IMR-90 (cell line): Measurements from ENCODE around the gene ABCA4. TPM values are rescaled to one million over a fixed set of nuclear protein-coding genes. Genes with fewer than 3 reads are reported as not detected.

ENCODE experiments used
- ATAC-seq: fragments of 200-7000 bp; cut with Tn5 transposase; 2 replicates; pipeline ENCODE4 v1.9.1; 2020; ENCODE audit warnings: low read depth, mild to moderate bottlenecking, moderate library complexity
- BruUV-seq: library from RNA; stranded (reverse); fragments of 400-500 nt; replicated peaks from 2 replicates; lab custom pipeline; 2021; lab: Mats Ljungman, UMichigan
- CTCF ChIA-PET: fragments of 300-600 bp; formaldehyde crosslinking; extraction: SDS; loops from one replicate; lab custom pipeline; 2021; ENCODE audit warnings: antibody characterized with exemption; lab: Yijun Ruan, JAX
- POLR2A ChIA-PET: fragments of 300-600 bp; sonication (Branson Sonifier 250); formaldehyde crosslinking; loops from one replicate; lab custom pipeline; 2022; ENCODE audit warnings: antibody characterized with exemption; ENCODE audit not compliant: unreplicated experiment; lab: Charles Lee
- DNase-seq: peaks from one replicate; pipeline ENCODE4 v3.0.0; 2013
- H2AFZ ChIP-seq: replicated peaks from 2 replicates; pipeline ENCODE3; 2013; ENCODE audit warnings: low read length, mild to moderate bottlenecking; ENCODE audit not compliant: poor library complexity
- H2AK5ac ChIP-seq: 2 replicates; pipeline ENCODE4 v1.6.1; 2013; ENCODE audit warnings: low read depth, low read length, inconsistent platforms
- H2AK9ac ChIP-seq: replicated peaks from 2 replicates; pipeline ENCODE3; 2013; ENCODE audit warnings: mild to moderate bottlenecking, low read depth, low read length, moderate library complexity; ENCODE audit not compliant: poor library complexity
- H2BK120ac ChIP-seq: 2 replicates; pipeline ENCODE4 v1.6.1; 2013; ENCODE audit warnings: low read depth, low read length, inconsistent platforms
- H2BK15ac ChIP-seq: 3 replicates; pipeline ENCODE4 v1.6.1; 2013; ENCODE audit warnings: low read depth, low read length, inconsistent platforms
- H2BK20ac ChIP-seq: 2 replicates; pipeline ENCODE4 v1.6.1; 2013; ENCODE audit warnings: low read depth, mild to moderate bottlenecking, inconsistent platforms, low read length, moderate library complexity
- H2BK5ac ChIP-seq: 2 replicates; pipeline ENCODE4 v1.6.1; 2013; ENCODE audit warnings: mild to moderate bottlenecking, low read depth, low read length, inconsistent platforms; ENCODE audit not compliant: poor library complexity, severe bottlenecking
- H3K14ac ChIP-seq: replicated peaks from 2 replicates; pipeline ENCODE4 v1.6.1; 2013; ENCODE audit warnings: low read depth, low read length, inconsistent platforms
- H3K18ac ChIP-seq: 2 replicates; pipeline ENCODE4 v1.6.1; 2013; ENCODE audit warnings: low read depth, low read length, control low read depth
- H3K23ac ChIP-seq: 2 replicates; pipeline ENCODE4 v1.6.1; 2013; ENCODE audit warnings: low read depth, low read length, inconsistent platforms
- H3K27ac ChIP-seq: 2 replicates; pipeline ENCODE4 v1.5.1; 2013; ENCODE audit warnings: mild to moderate bottlenecking, control low read depth, low read length; ENCODE audit not compliant: insufficient read depth
- H3K27me3 ChIP-seq: 2 replicates; pipeline ENCODE4 v1.6.1; 2013; ENCODE audit warnings: low read length; ENCODE audit not compliant: control insufficient read depth, insufficient read depth
- H3K36me3 ChIP-seq: 2 replicates; pipeline ENCODE4 v1.6.1; 2013; ENCODE audit warnings: low read length, mixed read lengths; ENCODE audit not compliant: control insufficient read depth, insufficient read depth
- H3K4ac ChIP-seq: 2 replicates; pipeline ENCODE4 v1.6.1; 2013; ENCODE audit warnings: low read depth, low read length, inconsistent platforms
- H3K4me1 ChIP-seq: 2 replicates; pipeline ENCODE4 v1.6.1; 2013; ENCODE audit warnings: low read length, mixed read lengths; ENCODE audit not compliant: control insufficient read depth, insufficient read depth
- H3K4me2 ChIP-seq: 2 replicates; pipeline ENCODE4 v1.6.1; 2013; ENCODE audit warnings: low read depth, mild to moderate bottlenecking, control low read depth, low read length, moderate library complexity
- H3K4me3 ChIP-seq: 2 replicates; pipeline ENCODE4 v1.5.1; 2013; ENCODE audit warnings: low read depth, mild to moderate bottlenecking, control low read depth, low read length, moderate library complexity; ENCODE audit not compliant: insufficient read depth
- H3K56ac ChIP-seq: 2 replicates; pipeline ENCODE4 v1.6.1; 2013; ENCODE audit warnings: low read length, inconsistent platforms; ENCODE audit not compliant: insufficient read depth; ENCODE audit errors: extremely low read depth
- H3K79me1 ChIP-seq, 2 experiments: 2 replicates each; pipeline ENCODE4 v1.6.1; 2013; ENCODE audit warnings: low read length in 2 of 2, inconsistent platforms in 1 of 2, low read depth in 1 of 2
- H3K9ac ChIP-seq: 2 replicates; pipeline ENCODE4 v1.6.1; 2013; ENCODE audit warnings: low read depth, low read length, control low read depth
- H3K9me1 ChIP-seq: 2 replicates; pipeline ENCODE4 v1.6.1; 2013; ENCODE audit warnings: low read length, inconsistent platforms; ENCODE audit not compliant: insufficient read depth
- H3K9me3 ChIP-seq: 2 replicates; pipeline ENCODE4 v1.6.1; 2013; ENCODE audit warnings: low read length; ENCODE audit not compliant: control insufficient read depth, insufficient read depth
- H4K20me1 ChIP-seq: 2 replicates; pipeline ENCODE4 v1.6.1; 2013; ENCODE audit warnings: low read length, inconsistent platforms; ENCODE audit not compliant: insufficient read depth
- H4K5ac ChIP-seq: 2 replicates; pipeline ENCODE4 v1.6.1; 2013; ENCODE audit warnings: mild to moderate bottlenecking, low read depth, low read length, control low read depth
- H4K8ac ChIP-seq, 2 experiments: 2 replicates each; pipeline ENCODE4 v1.6.1; 2013; ENCODE audit warnings: low read depth in 2 of 2, low read length in 2 of 2, control low read depth in 1 of 2, inconsistent platforms in 1 of 2
- H4K91ac ChIP-seq: 2 replicates; pipeline ENCODE4 v1.6.1; 2013; ENCODE audit warnings: low read depth, low read length, inconsistent platforms; ENCODE audit not compliant: insufficient read depth
- BHLHE40 ChIP-seq: fragments of 150-350 bp; IDR thresholded peaks from 2 replicates; pipeline ENCODE4 v1.6.1; 2016; ENCODE audit warnings: mild to moderate bottlenecking, low read depth, low read length
- CEBPB ChIP-seq: IDR thresholded peaks from 2 replicates; pipeline ENCODE4 v1.6.1; 2012; ENCODE audit warnings: low read depth, low read length, improper control_type of control experiment
- CHD1 ChIP-seq: IDR thresholded peaks from 2 replicates; pipeline ENCODE4 v1.6.1; 2012; ENCODE audit warnings: low read depth, low read length, improper control_type of control experiment
- CTCF ChIP-seq: conservative IDR thresholded peaks from 2 replicates; pipeline ENCODE4 v1.5.1; 2012; ENCODE audit warnings: mild to moderate bottlenecking, low read depth, low read length, improper control_type of control experiment
- ELK1 ChIP-seq: fragments of 150-350 bp; IDR thresholded peaks from 2 replicates; pipeline ENCODE4 v1.6.1; 2016; ENCODE audit warnings: low read depth, mild to moderate bottlenecking, low read length, moderate library complexity, borderline replicate concordance
- FOS ChIP-seq: fragments of 150-350 bp; IDR thresholded peaks from 2 replicates; pipeline ENCODE4 v1.6.1; 2016; ENCODE audit warnings: low read depth, low read length
- MAFK ChIP-seq: IDR thresholded peaks from 2 replicates; pipeline ENCODE4 v1.6.1; 2012; ENCODE audit warnings: low read depth, low read length, improper control_type of control experiment
- MXI1 ChIP-seq: IDR thresholded peaks from 2 replicates; pipeline ENCODE4 v1.6.1; 2012; ENCODE audit warnings: low read depth, mild to moderate bottlenecking, low read length, moderate library complexity, borderline replicate concordance
- NFE2L2 ChIP-seq: fragments of 150-350 bp; IDR thresholded peaks from 2 replicates; pipeline ENCODE4 v1.6.1; 2016; ENCODE audit warnings: low read depth, mild to moderate bottlenecking, low read length
- POLR2A ChIP-seq: IDR thresholded peaks from 2 replicates; pipeline ENCODE4 v1.6.1; 2012; ENCODE audit warnings: mild to moderate bottlenecking, low read depth, low read length
- RAD21 ChIP-seq: IDR thresholded peaks from 2 replicates; pipeline ENCODE4 v1.6.1; 2012; ENCODE audit warnings: low read length, improper control_type of control experiment
- RCOR1 ChIP-seq: IDR thresholded peaks from 2 replicates; pipeline ENCODE4 v1.6.1; 2012; ENCODE audit warnings: mild to moderate bottlenecking, low read length, improper control_type of control experiment; ENCODE audit not compliant: insufficient replicate concordance
- RFX5 ChIP-seq: IDR thresholded peaks from 2 replicates; pipeline ENCODE4 v1.8.0; 2012; ENCODE audit warnings: low read depth, mild to moderate bottlenecking, low read length, moderate library complexity
- USF2 ChIP-seq: fragments of 150-350 bp; IDR thresholded peaks from 2 replicates; pipeline ENCODE4 v1.6.1; 2017; ENCODE audit warnings: mild to moderate bottlenecking, antibody characterized with exemption, low read length, low read depth
- WGBS, 2 experiments: methylation state at CpG; one replicate each; pipeline versions ENCODE4 v1.1.5 to v1.1.7; 2013; ENCODE audit warnings: missing lambda C conversion rate in 2 of 2; ENCODE audit not compliant: insufficient read length in 1 of 2; ENCODE audit errors: extremely low coverage in 2 of 2; 5-methylcytosine and 5-hydroxymethylcytosine counted together
- dilution Hi-C: fragments of 300-500 bp; cut with HindIII; formaldehyde crosslinking; loops from one replicate; pipeline ENCODE4 v1.14.3; 2018; ENCODE audit warnings: low sequenced_read_pairs; ENCODE audit not compliant: unreplicated experiment
- in situ Hi-C: fragments of 300-500 bp; cut with MboI; formaldehyde crosslinking; loops from 3 replicates; pipeline ENCODE4 v1.14.3; 2019; ENCODE audit warnings: low sequenced_read_pairs, inconsistent platforms, mixed read lengths
- intact Hi-C: fragments of 100-400 bp; cut with micrococcal nuclease; formaldehyde crosslinking; loops from 2 replicates; pipeline ENCODE4 v1.10.0; 2022
- polyA plus RNA-seq, 3 experiments: library from polyadenylated mRNA; depleted of rRNA; stranded (reverse); fragments of >200 nt; gene quantifications; 2 replicates each; pipeline ENCODE4 v1.2.3, GENCODE V29; 2012; ENCODE audit warnings: low replicate concordance in 1 of 3
- total RNA-seq: library from RNA; depleted of rRNA; stranded (reverse); fragments of >200 nt; gene quantifications from 2 replicates; pipeline ENCODE4 v1.2.3, GENCODE V29; 2012

ABCA4 gene
- total and polyA plus RNA-seq, 2 of the 4 experiments (the other 2 are of a cell fraction): under 0.01 to 0.36 TPM

GRCh38 chr1:93991271-93991670, 129.7 kb downstream of the ABCA4 start:
- Histone ChIP-seq H3K36me3 (no peaks in the 10 kb centered on the region), H4K20me1 (no peaks in the 10 kb centered on the region), H3K27me3 (peaks cover 11% of the 10 kb centered on the region), H3K9me3 (no peaks in the 10 kb centered on the region), H2BK20ac (no peak overlapping the region), H2BK15ac (no peak overlapping the region), H3K23ac (no peak overlapping the region), H2AFZ (no peak overlapping the region), H3K4ac (no peak overlapping the region), H2AK5ac (no peak overlapping the region), H2BK120ac (no peak overlapping the region), H3K9me1 (no peaks in the 10 kb centered on the region), H2AK9ac (no peak overlapping the region), H4K8ac (no peak overlapping the region), H3K4me1 (peaks cover 14% of the 10 kb centered on the region), H3K79me1 (no peaks in the 10 kb centered on the region), H3K14ac (no peak overlapping the region), H4K5ac (no peak overlapping the region), H3K9ac (no peak overlapping the region), H4K91ac (no peak overlapping the region), H3K18ac (no peak overlapping the region), H3K4me2 (no peak overlapping the region), H2BK5ac (no peak overlapping the region), H3K27ac (no peak overlapping the region), H3K56ac (no peak overlapping the region), H3K4me3 (no peak overlapping the region)
- BruUV-seq: no TSS peak
- WGBS, 2 experiments: no CpG with 5 or more reads among the region's 4 CpGs
- dilution Hi-C loops (no loop called here), in situ Hi-C loops (no loop called here), intact Hi-C loops (no loop called here)
- no peak for DNase-seq
- no peak for TF ChIP-seq CEBPB
- no peak for TF ChIP-seq RFX5
- TF ChIP-seq CTCF: no peak
- TF ChIP-seq ELK1: no peak
- TF ChIP-seq MXI1: no peak
- no peak for TF ChIP-seq NFE2L2
- TF ChIP-seq RAD21: no peak
- TF ChIP-seq CHD1: no peak
- no peak for TF ChIP-seq BHLHE40
- no peak for TF ChIP-seq POLR2A
- no peak for TF ChIP-seq USF2
- TF ChIP-seq MAFK: no peak
- no peak for TF ChIP-seq RCOR1
- TF ChIP-seq FOS: no peak
- ChIA-PET POLR2A (no interaction called here), CTCF (no interaction called here)
- ATAC-seq: no peak
